Mesenchymal stem cell (in vitro differentiated cells and primary cell): ENCODE measurements around the gene CPZ.
A peak's percentile ranks its signal among the peaks of the same experiment; 100 is the strongest.

Source experiments
- DNase-seq: peaks from one replicate; pipeline ENCODE4 v3.0.0-alpha.2; 2013
- H2AFZ ChIP-seq: one replicate; pipeline ENCODE4 v1.6.1; 2013; ENCODE audit warnings: low read depth, mild to moderate bottlenecking, control low read depth, inconsistent platforms, low read length, moderate library complexity
- H2AK5ac ChIP-seq: 2 replicates; pipeline ENCODE4 v1.6.1; 2013; ENCODE audit warnings: low read length, moderate library complexity, mild to moderate bottlenecking, inconsistent platforms; ENCODE audit not compliant: severe bottlenecking
- H2BK120ac ChIP-seq: one replicate; pipeline ENCODE4 v1.6.1; 2013; ENCODE audit warnings: low read depth, mild to moderate bottlenecking, inconsistent platforms, low read length, moderate library complexity
- H2BK12ac ChIP-seq, 2 experiments: one replicate each; pipeline ENCODE4 v1.6.1; 2013; ENCODE audit warnings: inconsistent platforms in 2 of 2, low read length in 2 of 2, mild to moderate bottlenecking in 2 of 2, moderate library complexity in 2 of 2, control low read depth in 1 of 2
- H2BK15ac ChIP-seq: one replicate; pipeline ENCODE4 v1.6.1; 2013; ENCODE audit warnings: mild to moderate bottlenecking, low read depth, inconsistent platforms; ENCODE audit not compliant: poor library complexity, severe bottlenecking
- H2BK5ac ChIP-seq: 2 replicates; pipeline ENCODE4 v1.6.1; 2013; ENCODE audit warnings: low read depth, mild to moderate bottlenecking, low read length, control low read depth, inconsistent platforms; ENCODE audit not compliant: poor library complexity, severe bottlenecking
- H3K14ac ChIP-seq, 2 experiments: one replicate each; pipeline ENCODE4 v1.6.1; 2013; ENCODE audit warnings: inconsistent platforms in 2 of 2, low read length in 2 of 2, control low read depth in 1 of 2, mild to moderate bottlenecking in 1 of 2, moderate library complexity in 1 of 2
- H3K18ac ChIP-seq, 2 experiments: one replicate each; pipeline ENCODE4 v1.6.1; 2013; ENCODE audit warnings: inconsistent platforms in 2 of 2, low read length in 2 of 2, control low read depth in 1 of 2, low read depth in 1 of 2, mild to moderate bottlenecking in 1 of 2
- H3K23ac ChIP-seq, 2 experiments: one replicate each; pipeline ENCODE4 v1.6.1; 2013; ENCODE audit warnings: inconsistent platforms in 2 of 2, low read length in 2 of 2, mild to moderate bottlenecking in 2 of 2, moderate library complexity in 2 of 2, control low read depth in 1 of 2
- H3K27ac ChIP-seq: 2 replicates; pipeline ENCODE4 v1.5.1; 2013; ENCODE audit warnings: mild to moderate bottlenecking, moderate library complexity, low read length, control low read depth, inconsistent platforms; ENCODE audit not compliant: poor library complexity, severe bottlenecking
- H3K27me3 ChIP-seq, 2 experiments: 2 replicates each; pipeline versions ENCODE4 v1.6.1 to v1.7.0; 2013; ENCODE audit warnings: low read length in 2 of 2, mild to moderate bottlenecking in 2 of 2, moderate library complexity in 2 of 2, control low read depth in 1 of 2, inconsistent platforms in 1 of 2; ENCODE audit not compliant: control insufficient read depth in 1 of 2, insufficient read depth in 1 of 2
- H3K36me3 ChIP-seq, 2 experiments: 2 replicates each; pipeline versions ENCODE4 v1.6.1 to v1.7.0; 2013; ENCODE audit warnings: low read length in 2 of 2, control low read depth in 1 of 2, inconsistent platforms in 1 of 2, low read depth in 1 of 2, mild to moderate bottlenecking in 1 of 2; ENCODE audit not compliant: insufficient read depth in 2 of 2, control insufficient read depth in 1 of 2
- H3K4ac ChIP-seq, 2 experiments: one replicate each; pipeline ENCODE4 v1.6.1; 2013; ENCODE audit warnings: inconsistent platforms in 2 of 2, low read length in 2 of 2, mild to moderate bottlenecking in 2 of 2, moderate library complexity in 2 of 2, control low read depth in 1 of 2, low read depth in 1 of 2
- H3K4me1 ChIP-seq: 2 replicates; pipeline ENCODE4 v1.6.1; 2013; ENCODE audit warnings: low read depth, low read length, control low read depth; ENCODE audit not compliant: control insufficient read depth, insufficient read depth
- H3K4me2 ChIP-seq: 2 replicates; pipeline ENCODE4 v1.6.1; 2013; ENCODE audit warnings: low read length, mild to moderate bottlenecking, inconsistent platforms; ENCODE audit not compliant: poor library complexity, severe bottlenecking
- H3K4me3 ChIP-seq, 2 experiments: 2 replicates each; pipeline versions ENCODE4 v1.5.1 to v1.7.0; 2013; ENCODE audit warnings: low read length in 2 of 2, mild to moderate bottlenecking in 2 of 2, control low read depth in 1 of 2, low read depth in 1 of 2; ENCODE audit not compliant: insufficient read depth in 1 of 2
- H3K79me1 ChIP-seq: replicated peaks from 2 replicates; pipeline ENCODE4 v1.6.1; 2013; ENCODE audit warnings: mild to moderate bottlenecking, control low read depth, low read length, inconsistent platforms; ENCODE audit not compliant: poor library complexity, severe bottlenecking
- H3K9ac ChIP-seq: 2 replicates; pipeline ENCODE4 v1.7.0; 2013; ENCODE audit warnings: mild to moderate bottlenecking, low read length, moderate library complexity
- H3K9me3 ChIP-seq: 2 replicates; pipeline ENCODE4 v1.7.0; 2013; ENCODE audit warnings: mild to moderate bottlenecking, low read length; ENCODE audit not compliant: control insufficient read depth
- H4K8ac ChIP-seq: one replicate; pipeline ENCODE4 v1.6.1; 2013; ENCODE audit warnings: inconsistent platforms, mild to moderate bottlenecking, low read length, moderate library complexity
- H4K91ac ChIP-seq: one replicate; pipeline ENCODE4 v1.6.1; 2013; ENCODE audit warnings: mild to moderate bottlenecking, low read length, inconsistent platforms
- WGBS: methylation state at CpG from one replicate; pipeline ENCODE4 v1.1.7; 2013; ENCODE audit warnings: mixed read lengths; 5-methylcytosine and 5-hydroxymethylcytosine counted together

CPZ gene

GRCh38 chr4:8579526-8580320, 12.8 kb upstream of the CPZ start:
- Histone ChIP-seq H2BK12ac (no peak overlapping the region), H3K36me3 (no peaks in the 10 kb centered on the region)

GRCh38 chr4:8580321-8581093, 12.1 kb upstream of the CPZ start, which contains the start of gene GPR78:
GPR78 (plus strand) TSS chr4:8580392; CDS start chr4:8580983, 591 bp downstream.
- Histone ChIP-seq H2BK12ac (no peak within 1 kb of the TSS), H3K36me3 (no peaks in the 10 kb centered on the region), H3K4me2 (peak within 1 kb of the TSS; percentile 41), H3K79me1 (no peaks in the 10 kb centered on the region), H3K27me3 (peaks cover 60 to 92% of the 10 kb centered on the region in 2 experiments), H2AFZ (no peak within 1 kb of the TSS), H2BK5ac (no peak within 1 kb of the TSS), H3K9me3 (no peaks in the 10 kb centered on the region), H2AK5ac (no peak within 1 kb of the TSS), H3K9ac (no peak within 1 kb of the TSS), H2BK15ac (no peak within 1 kb of the TSS), H2BK120ac (no peak within 1 kb of the TSS), H3K4ac (no peak within 1 kb of the TSS), H3K18ac (no peak within 1 kb of the TSS), H3K4me1 (peaks cover 11% of the 10 kb centered on the region), H3K14ac (no peak within 1 kb of the TSS), H3K23ac (no peak within 1 kb of the TSS), H3K4me3 (peak within 1 kb of the TSS in 1 of 2 experiments; percentile 27), H3K27ac (no peak within 1 kb of the TSS), H4K91ac (no peak within 1 kb of the TSS), H4K8ac (no peak within 1 kb of the TSS)
- DNase-seq: peak; percentile 65
- whole genome bisulfite sequencing: 6% methylated on average over 60 of the region's 63 CpGs

More at GRCh38 chr4:8579526-8580320, 12.8 kb upstream of the CPZ start:
- no peak for DNase-seq
- Histone ChIP-seq H4K91ac (no peak overlapping the region), H3K14ac (no peak overlapping the region), H3K4me3 (no peak overlapping the region), H2BK5ac (no peak overlapping the region), H2AFZ (no peak overlapping the region), H3K18ac (no peak overlapping the region), H3K23ac (no peak overlapping the region), H3K4ac (no peak overlapping the region), H4K8ac (no peak overlapping the region), H3K9me3 (no peaks in the 10 kb centered on the region), H3K27me3 (peaks cover 61 to 92% of the 10 kb centered on the region in 2 experiments), H3K9ac (no peak overlapping the region), H2BK15ac (no peak overlapping the region), H2AK5ac (no peak overlapping the region), H2BK120ac (no peak overlapping the region), H3K79me1 (no peaks in the 10 kb centered on the region), H3K4me1 (peaks cover 11% of the 10 kb centered on the region), H3K4me2 (no peak overlapping the region), H3K27ac (no peak overlapping the region)
- 21% methylated on average over 9 of the region's 12 CpGs for WGBS

GRCh38 chr4:8581094-8581861, 11.3 kb upstream of the CPZ start:
- no peak overlapping the region for H2AK5ac ChIP-seq
- no peak overlapping the region for H3K9ac ChIP-seq
- H3K14ac ChIP-seq: no peak overlapping the region
- no peak overlapping the region for H3K23ac ChIP-seq
- no peaks in the 10 kb centered on the region for H3K79me1 ChIP-seq
- no peak for DNase-seq
- peaks cover 66 to 95% of the 10 kb centered on the region in 2 experiments for H3K27me3 ChIP-seq
- H4K8ac ChIP-seq: no peak overlapping the region
- WGBS: 77% methylated on average over 66 of the region's 66 CpGs
- H3K18ac ChIP-seq: no peak overlapping the region
- H2BK12ac ChIP-seq: no peak overlapping the region
- no peak overlapping the region for H3K4me2 ChIP-seq
- no peak overlapping the region for H2BK15ac ChIP-seq
- H3K4me3 ChIP-seq: peak overlapping the region in 1 of 2 experiments; percentile 20
- H3K4me1 ChIP-seq: peaks cover 11% of the 10 kb centered on the region
- no peak overlapping the region for H2AFZ ChIP-seq
- no peak overlapping the region for H2BK5ac ChIP-seq
- H3K4ac ChIP-seq: no peak overlapping the region
- H4K91ac ChIP-seq: no peak overlapping the region
- H3K36me3 ChIP-seq: no peaks in the 10 kb centered on the region
- no peak overlapping the region for H3K27ac ChIP-seq
- no peaks in the 10 kb centered on the region for H3K9me3 ChIP-seq
- H2BK120ac ChIP-seq: no peak overlapping the region
